B cell (primary cell): ENCODE results near the gene GFAP. TPM values are rescaled to one million over a fixed set of nuclear protein-coding genes. Genes with fewer than 3 reads are reported as not detected.

ENCODE experiments used
- ATAC-seq: fragments of 200-7000 bp; cut with Tn5 transposase; one replicate; pipeline ENCODE4 v1.10.0; 2021; ENCODE audit warnings: low read depth, mild to moderate bottlenecking, moderate number of reproducible peaks, moderate library complexity
- CTCF ChIA-PET: fragments of 350-600 bp; sonication (Branson Sonifier 250); formaldehyde crosslinking; loops from one replicate; lab custom pipeline; 2021; ENCODE audit warnings: antibody characterized with exemption, inconsistent platforms; lab: Charles Lee
- POLR2A ChIA-PET: fragments of 350-600 bp; sonication (Branson Sonifier 250); formaldehyde crosslinking; loops from one replicate; lab custom pipeline; 2021; ENCODE audit warnings: antibody characterized with exemption; lab: Charles Lee
- DNase-seq: peaks from one replicate; pipeline ENCODE4 v3.0.0; 2013
- H2AFZ ChIP-seq: 2 replicates; pipeline ENCODE4 v1.6.1; 2012; ENCODE audit warnings: mild to moderate bottlenecking, low read depth, low read length; ENCODE audit not compliant: insufficient read depth, poor library complexity, severe bottlenecking
- H3K27ac ChIP-seq, 2 donors: 1 replicate in 1 of 2; 2 replicates in 1 of 2; pipeline ENCODE4 v1.5.1; 2012 to 2013; ENCODE audit warnings: low read length in 2 of 2, mild to moderate bottlenecking in 2 of 2, moderate library complexity in 1 of 2
- H3K27me3 ChIP-seq, 4 experiments: fragments of 200-600 bp in 1 of 4; sonication (generic) in 1 of 4; replicated peaks in 1 of 4; 1 replicate in 2 of 4; 2 replicates in 2 of 4; pipeline versions ENCODE4 v1.6.1 to v1.7.0; 2013 to 2016; ENCODE audit warnings: low read length in 3 of 4, mild to moderate bottlenecking in 2 of 4, mixed read lengths in 1 of 4, moderate library complexity in 1 of 4; ENCODE audit not compliant: insufficient read depth in 4 of 4, control insufficient read depth in 3 of 4; ENCODE audit errors: control extremely low read depth in 1 of 4
- H3K36me3 ChIP-seq, 2 experiments: replicated peaks in 1 of 2; 1 replicate in 1 of 2; 2 replicates in 1 of 2; pipeline versions ENCODE4 v1.6.1 to v1.7.1; 2013; ENCODE audit warnings: low read length in 1 of 2; ENCODE audit not compliant: insufficient read depth in 2 of 2, control insufficient read depth in 1 of 2; ENCODE audit errors: control extremely low read depth in 1 of 2, extremely low read depth in 1 of 2
- H3K4me1 ChIP-seq, 2 donors: fragments of 200-600 bp in 1 of 2; sonication (generic) in 1 of 2; 1 replicate in 1 of 2; 2 replicates in 1 of 2; pipeline versions ENCODE4 v1.5.1 to v1.6.1; 2013 to 2017; ENCODE audit warnings: low read length in 2 of 2; ENCODE audit not compliant: control insufficient read depth in 2 of 2, insufficient read depth in 2 of 2
- H3K4me2 ChIP-seq: replicated peaks from 2 replicates; pipeline ENCODE3; 2012; ENCODE audit warnings: mild to moderate bottlenecking, low read depth, low read length; ENCODE audit not compliant: poor library complexity, severe bottlenecking
- H3K4me3 ChIP-seq, 5 experiments: fragments of 200-600 bp in 1 of 5; sonication (generic) in 1 of 5; 1 replicate in 3 of 5; 2 replicates in 2 of 5; pipeline versions ENCODE4 v1.5.1 to v1.7.0; 2011 to 2016; ENCODE audit warnings: low read length in 4 of 5, mild to moderate bottlenecking in 4 of 5, low read depth in 2 of 5, control low read depth in 1 of 5, moderate library complexity in 1 of 5; ENCODE audit not compliant: insufficient read depth in 1 of 5; ENCODE audit errors: control extremely low read depth in 1 of 5, extremely low read depth in 1 of 5
- H3K79me2 ChIP-seq: fragments of 200-600 bp; sonication (generic); one replicate; pipeline ENCODE4 v1.6.0; 2016; ENCODE audit warnings: low read length; ENCODE audit not compliant: control insufficient read depth, insufficient read depth
- H3K9ac ChIP-seq: fragments of 200-600 bp; sonication (generic); 2 replicates; pipeline ENCODE4 v1.6.1; 2017; ENCODE audit warnings: mild to moderate bottlenecking, low read length, moderate library complexity
- H3K9me3 ChIP-seq, 3 donors: one replicate each; pipeline versions ENCODE4 v1.6.1 to v1.7.1; 2013; ENCODE audit warnings: low read length in 2 of 3; ENCODE audit not compliant: control insufficient read depth in 2 of 3, insufficient read depth in 1 of 3; ENCODE audit errors: control extremely low read depth in 1 of 3
- H4K20me1 ChIP-seq: 2 replicates; pipeline ENCODE4 v1.6.0; 2012; ENCODE audit warnings: mild to moderate bottlenecking, low read length; ENCODE audit not compliant: insufficient read depth, control insufficient read depth, poor library complexity, severe bottlenecking
- H3K27ac Mint-ChIP-seq: one replicate; pipeline ENCODE4 v1.8.0; 2021; ENCODE audit warnings: mixed read lengths
- H3K27me3 Mint-ChIP-seq: one replicate; pipeline ENCODE4 v1.8.0; 2021; ENCODE audit warnings: mixed read lengths
- H3K4me1 Mint-ChIP-seq: one replicate; pipeline ENCODE4 v1.8.0; 2021; ENCODE audit warnings: mixed read lengths
- H3K4me3 Mint-ChIP-seq: one replicate; pipeline ENCODE4 v1.8.0; 2021; ENCODE audit warnings: mixed read lengths
- H3K9me3 Mint-ChIP-seq: one replicate; pipeline ENCODE4 v1.8.0; 2022; ENCODE audit warnings: mixed read lengths; ENCODE audit not compliant: insufficient read depth
- EZH2 ChIP-seq: IDR thresholded peaks from 2 replicates; pipeline ENCODE4 v1.6.1; 2012; ENCODE audit warnings: borderline replicate concordance, low read depth, mild to moderate bottlenecking, moderate library complexity, low read length; ENCODE audit not compliant: insufficient read depth, poor library complexity, severe bottlenecking
- WGBS: methylation state at CpG from one replicate; pipeline ENCODE4 v1.1.5; 2013; ENCODE audit warnings: missing lambda C conversion rate; ENCODE audit not compliant: insufficient coverage; 5-methylcytosine and 5-hydroxymethylcytosine counted together
- intact Hi-C: fragments of 100-400 bp; cut with micrococcal nuclease; formaldehyde crosslinking; loops from one replicate; pipeline ENCODE4 v1.10.0; 2022
- polyA plus RNA-seq: library from polyadenylated mRNA; depleted of rRNA; stranded (reverse); fragments of >200 nt; gene quantifications from 2 replicates; pipeline ENCODE4 v1.2.3, GENCODE V29; 2012
- total RNA-seq, 2 donors: library from RNA; stranded (reverse); fragments of 120-200 nt in 1 of 2; gene quantifications; 1 replicate in 1 of 2; 2 replicates in 1 of 2; pipeline versions ENCODE4 v1.2.3 to v1.2.4, GENCODE V29; 2013 to 2022
- TF ChIP-seq, protein P1 (sequence below): fragments of 200-600 bp; IDR thresholded peaks from one replicate; pipeline ENCODE4 v1.8.0; 2022; ENCODE audit warnings: antibody characterized with exemption, mild to moderate bottlenecking

Gene GFAP
- total and polyA plus RNA-seq, 2 donors (not counting 1 experiment from before 2014, with no cell fraction given): not detected

DNA sequence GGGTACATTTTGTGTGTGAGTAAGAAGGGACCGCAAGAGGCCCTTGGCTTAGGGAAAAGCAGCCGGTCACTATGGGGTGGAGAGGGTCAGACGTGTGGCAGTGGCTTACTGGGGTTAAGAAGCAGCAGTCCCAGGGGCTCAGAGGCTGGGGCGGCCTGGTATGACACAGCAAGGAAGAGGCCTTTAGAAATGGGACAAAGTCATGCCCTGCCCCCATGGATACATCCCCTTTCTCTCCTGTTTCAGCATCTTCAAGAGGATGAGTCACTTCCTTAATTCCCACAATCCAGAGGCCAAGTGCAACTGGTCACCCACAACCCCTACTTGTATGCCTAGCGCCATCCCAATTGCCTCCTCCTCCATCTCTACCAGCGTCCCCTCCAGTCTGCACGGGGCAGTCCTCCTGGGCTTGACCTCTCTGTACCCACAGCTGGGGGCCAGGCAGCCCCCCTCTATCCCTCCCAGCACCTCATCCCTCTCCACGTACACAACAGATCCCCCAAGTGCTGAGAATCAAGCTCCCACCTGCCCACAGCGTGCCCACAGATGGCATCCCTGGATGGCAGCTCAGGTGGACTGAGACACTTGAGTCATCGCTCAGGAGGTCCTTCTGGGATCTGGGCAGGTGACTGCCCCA, 9.2 kb downstream of the GFAP start:
- Histone ChIP-seq H3K9ac (no peak overlapping the region), H3K27me3 (peaks cover 0 to 10% (median 6%) of the 10 kb centered on the region in 4 experiments), H2AFZ (no peak overlapping the region), H3K79me2 (no peaks in the 10 kb centered on the region), H3K9me3 (no peaks in the 10 kb centered on the region), H3K4me2 (no peak overlapping the region), H4K20me1 (no peaks in the 10 kb centered on the region), H3K4me1 (peaks cover 4 to 5% of the 10 kb centered on the region in 2 donors), H3K27ac (no peak overlapping the region), H3K36me3 (no peaks in the 10 kb centered on the region), H3K4me3 (no peak overlapping the region)
- Mint-ChIP-seq H3K9me3 (no peaks in the 10 kb centered on the region), H3K4me1 (peaks cover 5% of the 10 kb centered on the region), H3K27me3 (peaks cover 22% of the 10 kb centered on the region), H3K27ac (no peak overlapping the region), H3K4me3 (no peak overlapping the region)
- TF ChIP-seq EZH2: no peak
- TF ChIP-seq, protein P1, sequence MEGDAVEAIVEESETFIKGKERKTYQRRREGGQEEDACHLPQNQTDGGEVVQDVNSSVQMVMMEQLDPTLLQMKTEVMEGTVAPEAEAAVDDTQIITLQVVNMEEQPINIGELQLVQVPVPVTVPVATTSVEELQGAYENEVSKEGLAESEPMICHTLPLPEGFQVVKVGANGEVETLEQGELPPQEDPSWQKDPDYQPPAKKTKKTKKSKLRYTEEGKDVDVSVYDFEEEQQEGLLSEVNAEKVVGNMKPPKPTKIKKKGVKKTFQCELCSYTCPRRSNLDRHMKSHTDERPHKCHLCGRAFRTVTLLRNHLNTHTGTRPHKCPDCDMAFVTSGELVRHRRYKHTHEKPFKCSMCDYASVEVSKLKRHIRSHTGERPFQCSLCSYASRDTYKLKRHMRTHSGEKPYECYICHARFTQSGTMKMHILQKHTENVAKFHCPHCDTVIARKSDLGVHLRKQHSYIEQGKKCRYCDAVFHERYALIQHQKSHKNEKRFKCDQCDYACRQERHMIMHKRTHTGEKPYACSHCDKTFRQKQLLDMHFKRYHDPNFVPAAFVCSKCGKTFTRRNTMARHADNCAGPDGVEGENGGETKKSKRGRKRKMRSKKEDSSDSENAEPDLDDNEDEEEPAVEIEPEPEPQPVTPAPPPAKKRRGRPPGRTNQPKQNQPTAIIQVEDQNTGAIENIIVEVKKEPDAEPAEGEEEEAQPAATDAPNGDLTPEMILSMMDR: no peak
- no peak for ATAC-seq
- DNase-seq: no peak
- ChIA-PET CTCF (no interaction called here), POLR2A (no interaction called here)
- whole genome bisulfite sequencing: 86% methylated on average over 10 of the region's 10 CpGs
- intact Hi-C loops: no loop called here

DNA sequence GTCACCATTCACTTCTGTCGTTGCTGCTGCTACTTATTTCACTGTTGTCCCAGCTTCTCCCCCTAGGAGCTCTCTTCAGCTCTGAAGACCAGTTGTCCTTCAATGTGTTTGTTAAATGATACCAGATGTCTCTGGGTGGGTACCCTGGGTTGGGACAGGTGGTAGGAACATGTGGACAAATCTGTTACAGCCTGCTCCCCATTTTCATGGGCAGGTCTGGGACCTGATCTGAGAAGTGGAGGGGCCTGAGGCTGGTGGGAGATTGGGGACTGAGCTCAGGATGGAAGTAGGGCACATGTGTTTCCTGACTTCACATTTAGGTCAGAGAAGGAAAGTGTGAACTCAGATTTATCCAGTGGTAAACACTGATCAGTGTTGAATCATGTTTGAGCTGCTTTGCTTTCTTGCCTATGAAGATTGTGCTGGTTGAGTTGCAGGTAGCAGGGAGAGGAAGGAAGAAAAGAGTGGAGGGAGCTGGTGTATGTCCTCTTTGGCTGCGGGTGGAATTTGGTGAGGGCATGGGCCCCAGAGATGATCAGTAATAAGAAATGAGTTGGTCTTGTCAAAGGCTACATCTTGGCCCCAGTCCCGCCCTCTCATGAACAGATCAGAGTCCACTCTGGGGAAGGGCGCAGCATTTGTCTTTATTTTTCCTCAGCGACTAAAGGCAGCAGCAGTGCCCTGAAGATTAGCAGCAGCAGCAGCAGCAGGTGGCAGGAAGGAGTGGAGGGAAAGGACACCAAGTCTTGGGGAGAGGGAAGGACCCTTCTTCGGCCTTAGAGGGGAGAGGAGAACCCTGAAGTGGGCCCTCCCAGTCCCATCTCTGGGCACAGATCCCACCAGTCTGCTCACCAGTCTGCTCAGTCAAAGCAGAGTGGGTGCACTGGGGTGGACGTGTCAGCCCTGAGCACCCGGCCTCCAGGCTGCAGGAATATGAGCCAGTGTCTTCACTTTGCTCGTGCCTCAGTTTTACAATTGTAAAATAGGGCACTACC, 10.0 kb downstream of the GFAP start:
- Histone ChIP-seq H2AFZ (no peak overlapping the region), H3K4me2 (no peak overlapping the region), H3K36me3 (no peaks in the 10 kb centered on the region), H3K27me3 (peaks cover 0 to 3% (median 1%) of the 10 kb centered on the region in 4 experiments), H3K4me3 (no peak overlapping the region), H3K79me2 (no peaks in the 10 kb centered on the region), H3K9me3 (no peaks in the 10 kb centered on the region), H4K20me1 (no peaks in the 10 kb centered on the region), H3K9ac (no peak overlapping the region), H3K4me1 (peaks cover under 1% of the 10 kb centered on the region in 2 donors), H3K27ac (no peak overlapping the region)
- Mint-ChIP-seq H3K27me3 (peaks cover 15% of the 10 kb centered on the region), H3K4me1 (peaks cover 2% of the 10 kb centered on the region), H3K9me3 (no peaks in the 10 kb centered on the region), H3K27ac (no peak overlapping the region), H3K4me3 (no peak overlapping the region)
- DNase-seq (no peak), ATAC-seq (no peak)
- TF ChIP-seq, protein P1: no peak
- no peak for TF ChIP-seq EZH2
- ChIA-PET CTCF (no interaction called here), POLR2A (no interaction called here)
- WGBS: 96% methylated on average over 8 of the region's 9 CpGs
- intact Hi-C loops: no loop called here
